Osteoblast (primary cell): Measurements from ENCODE around the gene OVCA2. TPM values are rescaled to one million over a fixed set of nuclear protein-coding genes. Genes with fewer than 3 reads are reported as not detected.
"Not testable (repeated sequence)": the region's sequence is repeated elsewhere in the genome, so short reads cannot be mapped to it uniquely, and the experiment has no call there.

Experiments used
- DNase-seq: peaks from one replicate; pipeline ENCODE4 v3.0.0; 2011; ENCODE audit warnings: low spot score, mixed read lengths; ENCODE audit not compliant: insufficient read length; ENCODE audit errors: missing footprints
- H2AFZ ChIP-seq: 2 replicates; pipeline ENCODE4 v1.6.0; 2011; ENCODE audit warnings: mild to moderate bottlenecking, low read length
- H3K27ac ChIP-seq: 2 replicates; pipeline ENCODE4 v1.5.1; 2011; ENCODE audit warnings: mild to moderate bottlenecking, low read depth, low read length, moderate library complexity
- H3K27me3 ChIP-seq: 2 replicates; pipeline ENCODE4 v1.6.0; 2012; ENCODE audit warnings: mild to moderate bottlenecking, control low read depth, inconsistent platforms, low read length, moderate library complexity; ENCODE audit not compliant: insufficient read depth
- H3K36me3 ChIP-seq: 2 replicates; pipeline ENCODE4 v1.5.1; 2011; ENCODE audit warnings: mild to moderate bottlenecking, low read length, control low read depth, moderate library complexity; ENCODE audit not compliant: insufficient read depth
- H3K4me1 ChIP-seq: 2 replicates; pipeline ENCODE4 v1.5.1; 2011; ENCODE audit warnings: mild to moderate bottlenecking, low read length, control low read depth, moderate library complexity; ENCODE audit not compliant: insufficient read depth
- H3K4me2 ChIP-seq: 2 replicates; pipeline ENCODE4 v1.6.0; 2011; ENCODE audit warnings: mild to moderate bottlenecking, low read length; ENCODE audit not compliant: insufficient read depth
- H3K4me3 ChIP-seq: fragments of 200-600 bp; sonication (generic); 3 replicates; pipeline ENCODE4 v1.5.1; 2012; ENCODE audit warnings: mild to moderate bottlenecking, low read length, inconsistent platforms; ENCODE audit not compliant: insufficient read depth
- H3K79me2 ChIP-seq: 2 replicates; pipeline ENCODE4 v1.6.0; 2012; ENCODE audit warnings: mild to moderate bottlenecking, low read length, control low read depth, inconsistent platforms; ENCODE audit not compliant: insufficient read depth
- H3K9me3 ChIP-seq: 2 replicates; pipeline ENCODE4 v1.5.1; 2011; ENCODE audit warnings: low read depth, low read length, control low read depth
- H4K20me1 ChIP-seq: 2 replicates; pipeline ENCODE4 v1.6.0; 2012; ENCODE audit warnings: mild to moderate bottlenecking, low read length, control low read depth; ENCODE audit not compliant: insufficient read depth
- CTCF ChIP-seq: IDR thresholded peaks from 2 replicates; pipeline ENCODE4 v1.5.1; 2011; ENCODE audit warnings: mild to moderate bottlenecking, low read depth, low read length, moderate library complexity; ENCODE audit errors: extremely low read depth
- total RNA-seq: library from RNA; depleted of rRNA; stranded (reverse); fragments of >200 nt; gene quantifications from 2 replicates; pipeline ENCODE4 v1.2.3, GENCODE V29; 2012

The OVCA2 gene
- total RNA-seq, 1 donor, result 59.0 TPM

- H3K9me3 ChIP-seq, result no peaks in the 10 kb centered on the region
- H4K20me1 ChIP-seq, result no peaks in the 10 kb centered on the region
- no peak for TF ChIP-seq CTCF
- peak overlapping the region; percentile 92 for H2AFZ ChIP-seq
- no peaks in the 10 kb centered on the region for H3K36me3 ChIP-seq
- H3K4me3 ChIP-seq, result peak overlapping the region; percentile 43
- peak; percentile 96 for DNase-seq
- no peaks in the 10 kb centered on the region for H3K79me2 ChIP-seq
- no peaks in the 10 kb centered on the region for H3K27me3 ChIP-seq
- H3K27ac ChIP-seq, result no peak overlapping the region
- H3K4me2 ChIP-seq, result peak overlapping the region; percentile 63
- peaks cover 21% of the 10 kb centered on the region for H3K4me1 ChIP-seq
Observed at GRCh38 chr17:2011411-2012371, 30.1 kb upstream of the OVCA2 start.

- no peaks in the 10 kb centered on the region for H4K20me1 ChIP-seq
- H2AFZ ChIP-seq, result peak overlapping the region; percentile 92
- H3K4me1 ChIP-seq, result peaks cover 21% of the 10 kb centered on the region
- peaks cover 3% of the 10 kb centered on the region for H3K27me3 ChIP-seq
- TF ChIP-seq CTCF, result no peak
- no peaks in the 10 kb centered on the region for H3K36me3 ChIP-seq
- H3K79me2 ChIP-seq, result no peaks in the 10 kb centered on the region
- peak overlapping the region; percentile 63 for H3K4me2 ChIP-seq
- H3K27ac ChIP-seq, result no peak overlapping the region
- DNase-seq, result no peak
- no peak overlapping the region for H3K4me3 ChIP-seq
- no peaks in the 10 kb centered on the region for H3K9me3 ChIP-seq
Observed at GRCh38 chr17:2012499-2012898, 29.3 kb upstream of the OVCA2 start.

GRCh38 chr17:2013220-2013993 lies 28.4 kb upstream of the OVCA2 start:
- H3K36me3 ChIP-seq, H2AFZ ChIP-seq, H3K79me2 ChIP-seq, H3K9me3 ChIP-seq, H3K4me2 ChIP-seq, H4K20me1 ChIP-seq, H3K27me3 ChIP-seq, H3K27ac ChIP-seq, H3K4me3 ChIP-seq: not testable (repeated sequence)
- peak; percentile 23 for DNase-seq
- peaks cover 21% of the 10 kb centered on the region for H3K4me1 ChIP-seq

- peak; percentile 62 for DNase-seq
- peaks cover 21% of the 10 kb centered on the region for H3K4me1 ChIP-seq
- no peak for TF ChIP-seq CTCF
Observed at GRCh38 chr17:2013994-2014317, 27.9 kb upstream of the OVCA2 start.

More at GRCh38 chr17:2013994-2014317, 27.9 kb upstream of the OVCA2 start:
- no peaks in the 10 kb centered on the region for H3K79me2 ChIP-seq
- H3K27ac ChIP-seq, result no peak overlapping the region
- no peak overlapping the region for H3K4me2 ChIP-seq
- no peaks in the 10 kb centered on the region for H3K36me3 ChIP-seq
- no peak overlapping the region for H3K4me3 ChIP-seq
- peaks cover 7% of the 10 kb centered on the region for H3K27me3 ChIP-seq
- H2AFZ ChIP-seq, result no peak overlapping the region
- H3K9me3 ChIP-seq, result no peaks in the 10 kb centered on the region
- H4K20me1 ChIP-seq, result no peaks in the 10 kb centered on the region
